ENCODE data around the gene RPS27.
"Not testable (repeated sequence)": the region's sequence is repeated elsewhere in the genome, so short reads cannot be mapped to it uniquely, and the experiment has no call there.

Gene RPS27

GRCh38 chr1:153962088-153963029, 28.2 kb upstream of the RPS27 start:
- no peak for FAIRE-seq

- FAIRE-seq = peak; percentile 51
Observed at GRCh38 chr1:153963030-153963849, 27.3 kb upstream of the RPS27 start, which contains the start of gene SLC39A1. SLC39A1 (minus strand) TSS chr1:153963537; CDS start chr1:153962715, 822 bp downstream.

DNA sequence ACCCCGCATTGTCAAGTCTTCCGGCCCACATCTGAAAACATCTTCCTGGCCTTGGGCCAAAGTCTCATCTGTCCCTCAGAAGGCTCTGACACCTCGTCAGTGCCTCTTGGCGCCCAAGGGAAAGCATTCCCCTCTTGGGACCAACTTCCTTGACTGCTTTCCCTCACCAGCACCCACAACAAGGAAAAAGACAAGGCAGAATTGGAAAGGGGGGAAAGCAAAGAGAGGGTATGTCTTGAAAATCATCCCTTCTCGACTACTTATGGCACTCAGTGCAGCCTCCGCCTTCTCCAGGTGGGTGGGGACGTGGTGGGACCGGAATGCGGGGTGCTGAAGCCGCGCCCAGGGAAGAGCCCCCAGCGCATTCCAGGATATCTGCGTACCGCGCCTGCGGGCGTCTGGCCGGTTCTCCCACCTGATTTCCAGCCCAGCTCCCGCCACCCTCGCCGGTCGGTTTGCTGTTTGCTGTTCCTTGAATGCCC, 26.7 kb upstream of the RPS27 start:
- no peak for FAIRE-seq

DNA sequence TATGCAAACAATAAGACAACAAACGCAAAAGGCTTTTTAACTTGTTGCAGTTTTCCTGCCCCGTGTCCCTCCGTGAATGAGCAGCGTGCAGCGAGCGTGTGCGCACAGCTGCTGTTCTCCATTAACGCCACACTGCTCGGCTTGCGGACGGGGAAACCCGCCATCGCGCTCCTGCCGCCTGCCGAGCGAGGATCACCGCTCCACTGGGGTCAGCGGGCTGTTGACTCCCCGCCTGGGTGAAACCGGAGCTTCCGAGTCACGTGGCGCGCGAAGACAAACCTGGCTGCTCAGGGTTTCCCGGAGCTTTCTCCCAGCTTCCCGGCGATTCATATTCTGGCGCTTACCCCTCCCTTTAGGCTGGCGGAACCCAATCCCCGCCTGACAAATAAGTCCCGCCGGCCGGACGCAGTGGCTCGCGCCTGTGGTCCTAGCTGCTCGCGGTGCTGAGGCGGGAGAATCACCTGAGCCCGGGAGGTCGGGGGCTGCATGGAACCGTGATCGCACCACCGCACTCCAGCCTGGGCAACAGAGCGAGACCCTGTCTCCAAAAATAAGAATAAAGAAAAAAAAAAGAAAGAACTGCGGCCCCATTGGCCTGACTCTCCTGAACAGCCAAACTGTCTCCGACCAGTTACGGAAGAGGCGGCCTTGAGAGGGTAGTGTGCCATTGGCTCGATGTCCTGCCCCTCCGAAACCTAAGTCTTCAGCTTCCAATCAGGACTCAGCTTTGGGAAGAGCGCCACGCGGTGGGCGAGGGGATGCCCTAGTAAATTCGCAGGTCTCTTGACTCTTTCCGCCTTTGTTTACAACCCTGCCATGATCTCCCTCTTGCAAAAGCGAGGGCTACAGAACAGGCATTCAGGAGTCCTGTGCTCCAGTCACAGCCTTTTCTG, 23.2 kb upstream of the RPS27 start, which contains the start of gene CREB3L4:
Gene CREB3L4, plus strand, starts transcription at position 796 of the 893 bp plus-strand sequence. CDS start 624 bp downstream, outside the sequence.
- peak; percentile 92 for FAIRE-seq

- FAIRE-seq = no peak
Observed at GRCh38 chr1:153968000-153968363, 22.6 kb upstream of the RPS27 start.

GRCh38 chr1:153968408-153968807, 22.2 kb upstream of the RPS27 start:
- FAIRE-seq = no peak

GRCh38 chr1:153968972-153969371, 21.6 kb upstream of the RPS27 start:
- no peak for FAIRE-seq

GRCh38 chr1:153970346-153970745, 20.2 kb upstream of the RPS27 start:
- FAIRE-seq = no peak

DNA sequence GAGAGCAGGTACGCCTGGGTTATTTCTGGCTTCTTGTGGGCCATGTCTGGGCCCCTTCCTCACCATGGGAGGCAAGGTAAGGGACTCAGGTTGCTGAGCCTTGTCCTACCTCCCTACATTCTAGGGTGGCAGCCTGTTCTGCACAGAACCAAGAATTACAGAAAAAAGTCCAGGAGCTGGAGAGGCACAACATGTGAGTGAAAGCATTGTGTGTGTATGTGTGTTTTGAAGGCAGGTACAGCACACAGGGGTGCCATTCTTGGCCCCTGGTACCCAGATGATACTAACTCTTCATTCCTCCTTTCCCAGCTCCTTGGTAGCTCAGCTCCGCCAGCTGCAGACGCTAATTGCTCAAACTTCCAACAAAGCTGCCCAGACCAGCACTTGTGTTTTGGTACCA, 17.5 kb upstream of the RPS27 start:
- FAIRE-seq = no peak

GRCh38 chr1:153973525-153973924, 17.0 kb upstream of the RPS27 start:
- FAIRE-seq = no peak

DNA sequence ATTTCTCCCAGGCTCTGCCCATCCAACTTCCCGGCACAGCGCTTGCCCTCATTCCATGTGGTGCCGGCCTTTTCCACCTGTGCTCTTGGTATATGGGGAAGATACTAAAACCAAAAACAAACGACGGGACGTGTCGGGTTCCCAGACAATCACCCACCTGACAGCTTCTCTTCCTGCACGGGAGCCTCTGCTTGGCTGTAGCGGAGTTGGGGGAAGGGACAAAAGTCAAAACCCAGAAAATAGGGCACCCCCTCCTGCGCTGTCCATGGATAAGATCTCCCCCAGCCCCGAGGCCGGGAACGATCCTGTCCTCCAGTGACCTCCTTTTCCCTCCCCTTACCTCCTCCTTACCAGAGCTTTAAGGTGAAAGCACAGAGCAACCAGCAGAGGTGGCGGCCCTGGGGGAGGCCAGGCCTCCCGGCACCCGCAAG, 13.7 kb upstream of the RPS27 start:
- no peak for FAIRE-seq

DNA sequence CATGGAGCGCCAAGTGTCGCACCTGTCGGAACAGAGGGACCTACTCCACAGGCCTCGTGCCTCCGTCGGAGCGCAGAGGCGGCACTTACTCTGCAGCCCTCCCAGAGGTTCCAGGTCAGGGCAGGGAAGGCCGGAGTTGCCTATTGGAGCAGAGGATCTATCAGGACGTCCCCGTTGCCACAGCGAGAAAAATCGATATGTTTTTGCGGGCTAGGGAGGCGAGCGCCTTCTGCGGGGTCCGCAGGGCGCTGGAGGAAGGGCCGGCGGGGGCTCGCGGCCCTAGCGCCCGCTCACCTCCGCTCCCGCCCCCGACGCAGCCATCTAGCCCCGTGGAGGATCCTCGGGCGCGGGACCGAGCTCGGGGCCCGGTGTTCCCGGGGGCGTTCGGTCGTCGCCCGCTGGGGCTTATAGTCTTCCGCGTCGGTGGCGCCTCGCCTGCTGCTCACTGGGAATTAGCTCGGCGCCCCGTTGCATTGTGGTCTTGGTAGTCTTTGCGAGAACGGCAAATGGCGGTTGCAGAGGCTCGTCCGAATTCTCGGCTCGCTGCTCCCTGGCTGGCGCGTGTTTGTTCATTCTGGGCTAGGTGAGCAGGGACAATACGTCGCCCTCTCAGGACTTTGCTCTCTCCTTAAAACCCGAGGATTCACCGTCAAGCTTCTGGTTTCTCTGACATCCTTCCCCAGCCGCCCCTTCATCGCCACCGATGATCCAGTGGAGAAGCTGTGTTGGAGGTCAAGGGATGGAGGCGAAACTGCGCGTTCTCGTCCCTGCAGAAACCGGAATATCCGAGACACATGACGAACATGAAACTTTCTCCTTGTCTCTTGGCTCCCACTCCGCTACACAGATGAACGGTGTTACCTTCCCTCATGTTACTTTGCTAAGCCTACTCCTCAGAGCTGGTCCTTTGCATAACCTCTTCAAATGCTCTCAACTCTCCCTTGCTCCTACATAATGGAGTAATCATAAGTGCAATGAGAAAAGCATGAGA, 13.0 kb upstream of the RPS27 start, which contains the start of gene JTB:
Gene JTB, minus strand, starts transcription at position 425 of the 991 bp plus-strand sequence. Its CDS starts 422 bp downstream, at position 3.
- FAIRE-seq = no peak

DNA sequence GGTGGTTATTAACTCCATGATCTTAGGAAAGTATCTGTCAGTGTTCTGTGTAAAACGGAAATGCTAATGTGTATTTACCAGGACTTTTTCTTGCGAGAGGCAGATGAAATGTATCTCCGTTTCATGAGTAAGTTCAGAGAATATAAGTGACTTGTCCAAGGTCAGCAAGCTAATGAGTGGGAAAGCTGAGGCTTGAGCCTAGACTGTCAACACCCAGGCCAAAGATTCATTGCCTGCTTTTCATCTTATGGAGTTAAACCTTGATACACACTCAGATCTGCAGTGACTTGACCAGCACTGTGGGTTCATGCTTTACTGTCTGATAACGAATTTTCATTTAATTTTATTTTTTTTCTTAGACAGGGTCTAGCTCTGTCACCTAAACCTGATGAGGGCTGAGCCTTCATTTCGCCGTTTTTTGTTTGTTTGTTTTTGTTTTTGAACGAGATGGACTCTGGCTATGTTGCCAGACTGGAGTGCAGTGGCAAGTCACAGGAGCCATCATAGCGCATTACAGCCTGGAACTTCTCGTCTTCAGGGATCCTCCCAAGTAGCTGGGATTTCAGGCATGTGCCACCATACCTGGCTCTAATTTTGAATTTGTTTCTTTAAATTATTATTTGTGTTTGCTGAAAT, 12.2 kb upstream of the RPS27 start:
- no peak for FAIRE-seq

GRCh38 chr1:153979091-153979490, 11.5 kb upstream of the RPS27 start:
- not testable (repeated sequence) for FAIRE-seq

- FAIRE-seq = not testable (repeated sequence)
Observed at GRCh38 chr1:153981735-153982134, 8.8 kb upstream of the RPS27 start.

- no peak for FAIRE-seq
Observed at GRCh38 chr1:153984123-153984894, 6.3 kb upstream of the RPS27 start.

DNA sequence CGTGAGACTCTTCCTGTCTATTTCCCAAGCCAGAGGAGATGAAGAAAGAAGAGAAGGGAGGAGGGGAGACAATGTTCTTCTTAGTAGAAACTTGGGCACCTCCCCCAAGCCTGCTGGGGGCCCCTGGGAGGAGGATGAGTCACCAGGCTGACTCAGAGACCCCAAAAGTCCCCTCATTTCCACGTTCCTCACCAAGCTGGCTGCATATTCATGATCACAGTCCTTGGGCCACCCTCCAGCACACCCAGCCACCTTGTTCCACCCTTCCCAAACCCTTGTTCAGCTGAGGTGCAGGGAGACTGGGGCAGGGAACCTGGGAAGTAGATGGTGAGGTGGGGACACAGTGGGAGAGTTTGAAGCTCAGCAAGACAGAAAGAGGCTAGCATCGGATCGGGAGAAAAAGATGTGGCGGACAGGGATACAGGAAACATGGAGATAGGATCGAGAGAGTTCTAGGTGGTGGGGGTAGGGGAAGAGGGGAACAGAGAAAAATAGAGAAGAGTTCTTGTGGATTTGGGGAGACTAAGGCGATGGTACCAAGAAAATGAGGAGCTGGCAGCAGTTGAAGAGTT, 5.1 kb upstream of the RPS27 start:
- FAIRE-seq = no peak

DNA sequence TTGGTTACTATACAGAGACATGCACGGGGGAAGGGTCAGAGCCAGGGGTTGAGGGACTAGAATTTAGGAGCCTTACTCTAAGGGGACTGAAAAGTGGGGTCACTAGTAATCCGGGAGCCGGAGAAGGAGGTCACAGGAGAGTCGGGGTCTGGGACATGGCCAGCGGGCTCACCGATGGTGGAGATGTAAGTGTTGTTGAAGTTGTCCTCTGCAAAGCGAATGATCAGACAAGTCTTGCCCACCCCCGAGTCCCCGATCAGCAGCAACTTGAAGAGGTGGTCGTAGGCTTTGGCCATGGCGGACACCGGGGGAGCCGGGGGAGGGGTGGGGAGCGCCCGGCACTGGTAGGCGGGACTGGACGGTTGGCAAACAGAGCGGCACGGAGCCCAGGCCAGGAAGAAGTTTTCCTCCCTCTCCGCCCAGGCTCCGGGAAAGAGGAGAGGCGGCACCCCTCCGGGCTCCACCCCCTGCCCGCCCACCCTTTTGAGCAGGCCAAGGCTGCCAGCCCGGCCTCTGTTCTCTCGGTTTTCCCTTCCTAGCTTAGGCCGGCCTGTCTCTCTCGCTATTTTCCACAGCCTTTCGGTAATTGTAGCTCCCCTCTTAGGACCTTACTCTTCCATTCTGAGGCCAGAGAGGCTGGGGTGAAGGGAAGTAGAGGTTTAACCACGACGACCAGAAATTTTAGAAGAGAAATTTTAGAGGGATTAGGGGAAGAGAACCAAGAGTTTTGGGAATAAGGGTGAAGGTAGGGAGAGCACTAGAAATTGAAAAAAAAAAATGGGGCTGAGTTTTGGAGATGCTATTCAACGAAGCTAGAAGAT, 4.4 kb upstream of the RPS27 start, which contains the start of gene RAB13:
Gene RAB13, minus strand, starts transcription at position 399 of the 821 bp plus-strand sequence. Its CDS starts 103 bp downstream, at position 296.
- no peak for FAIRE-seq
